Activated CD8-positive, alpha-beta T cell treated with anti-CD3 and anti-CD28 coated beads, Interleukin-2, amount 10 ng/mL, durations not matched to agents 7 days and 5 days (primary cell): ENCODE data around the gene SLC19A3. TPM values are rescaled to one million over a fixed set of nuclear protein-coding genes. Genes with fewer than 3 reads are reported as not detected.
"Not testable (repeated sequence)": the region's sequence is repeated elsewhere in the genome, so short reads cannot be mapped to it uniquely, and the experiment has no call there.

Source experiments
- ATAC-seq: fragments of 150-1000 bp; cut with Tn5 transposase; one replicate; pipeline ENCODE4 v1.10.0; 2021; ENCODE audit warnings: moderate library complexity
- CTCF ChIA-PET: fragments of 350-600 bp; sonication (Branson Sonifier 250); formaldehyde crosslinking; loops from one replicate; lab custom pipeline; 2021; ENCODE audit warnings: antibody characterized with exemption; lab: Charles Lee
- POLR2A ChIA-PET: fragments of 350-600 bp; sonication (Branson Sonifier 250); formaldehyde crosslinking; loops from one replicate; lab custom pipeline; 2021; ENCODE audit warnings: antibody characterized with exemption; lab: Charles Lee
- DNase-seq: peaks from one replicate; pipeline ENCODE4 v3.0.0-alpha.2; 2020
- H3K27ac Mint-ChIP-seq: one replicate; pipeline ENCODE4 v1.8.0; 2021; ENCODE audit warnings: mild to moderate bottlenecking, mixed read lengths
- H3K27me3 Mint-ChIP-seq: one replicate; pipeline ENCODE4 v1.8.0; 2021; ENCODE audit warnings: low read depth, mixed read lengths
- H3K36me3 Mint-ChIP-seq: one replicate; pipeline ENCODE4 v1.8.0; 2021; ENCODE audit warnings: low read depth, mixed read lengths
- H3K4me1 Mint-ChIP-seq: one replicate; pipeline ENCODE4 v1.8.0; 2021; ENCODE audit warnings: low read depth, mixed read lengths
- H3K4me3 Mint-ChIP-seq: one replicate; pipeline ENCODE4 v1.8.0; 2021; ENCODE audit warnings: mild to moderate bottlenecking, mixed read lengths
- H3K9me3 Mint-ChIP-seq: one replicate; pipeline ENCODE4 v1.8.0; 2022; ENCODE audit warnings: mixed read lengths; ENCODE audit not compliant: insufficient read depth
- total RNA-seq, 2 experiments: library from RNA; stranded (reverse); gene quantifications; one replicate each; pipeline ENCODE4 v1.2.3, GENCODE V29; 2021

SLC19A3 gene
- total RNA-seq, 2 experiments from 2014 or later, result not detected

DNA sequence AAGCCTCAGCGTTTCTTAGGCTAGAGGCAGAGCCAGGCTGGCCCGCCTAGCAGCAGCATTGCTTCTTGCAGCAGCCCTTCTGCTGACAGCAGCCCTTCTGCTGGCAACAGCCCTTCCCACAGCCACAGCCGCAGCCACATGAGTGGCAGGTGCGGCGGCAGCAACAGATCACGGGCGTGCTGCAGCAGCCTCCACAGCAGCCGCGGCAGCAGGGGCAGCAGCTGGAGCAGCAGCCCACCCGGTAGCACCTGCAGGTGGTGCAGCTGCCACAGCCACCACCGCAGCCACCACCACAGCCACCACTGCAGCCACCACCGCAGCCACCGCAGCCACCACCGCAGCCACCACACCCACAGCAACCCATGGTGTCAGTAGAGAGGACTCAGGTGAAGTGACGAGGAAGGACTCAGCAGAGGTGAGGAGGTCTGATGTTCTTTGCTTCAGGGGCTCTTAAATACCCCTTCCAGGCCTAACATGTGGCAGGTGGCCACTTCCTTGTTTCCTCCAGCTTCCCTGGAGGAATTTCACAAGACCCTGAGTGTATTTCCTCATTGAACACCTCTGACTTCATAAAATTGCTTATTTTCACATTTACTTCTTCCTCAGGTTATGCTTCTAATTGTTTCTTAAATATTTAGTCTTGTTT is 6.7 kb upstream of the SLC19A3 start, which contains the start of gene SCYGR6:
TSS of gene SCYGR6 (minus strand) at position 364 of the 646 bp plus-strand sequence. CDS start at position 364, 0 bp downstream.
- Mint-ChIP-seq H3K27me3 (peaks cover 2% of the 10 kb centered on the region), H3K4me3 (no peak within 1 kb of the TSS), H3K36me3 (no peaks in the 10 kb centered on the region), H3K9me3 (no peaks in the 10 kb centered on the region), H3K27ac (no peak within 1 kb of the TSS), H3K4me1 (no peaks in the 10 kb centered on the region)
- DNase-seq (no peak), ATAC-seq (no peak)
- ChIA-PET CTCF (no interaction called here), POLR2A (no interaction called here)

DNA sequence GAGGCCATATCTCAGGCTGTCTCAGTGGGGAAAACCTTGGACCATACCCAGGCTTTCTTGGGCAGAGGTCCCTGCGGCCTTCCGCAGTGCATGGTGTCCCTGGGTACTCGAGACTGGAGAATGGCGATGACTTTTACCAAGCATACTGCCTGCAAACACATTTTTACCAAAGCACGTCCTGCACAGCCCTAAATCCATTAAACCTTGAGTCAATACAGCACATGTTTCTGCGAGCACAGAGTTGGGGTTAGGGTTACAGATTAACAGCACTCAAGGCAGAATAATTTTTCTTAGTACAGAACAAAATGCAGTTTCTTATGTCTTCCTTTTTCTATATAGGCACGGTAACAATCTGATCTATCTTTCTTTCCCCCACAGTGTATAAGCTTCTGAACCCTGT is 5.0 kb upstream of the SLC19A3 start:
- H3K27ac Mint-ChIP-seq, H3K27me3 Mint-ChIP-seq, DNase-seq, ATAC-seq, H3K4me3 Mint-ChIP-seq, CTCF ChIA-PET, H3K36me3 Mint-ChIP-seq, POLR2A ChIA-PET, H3K9me3 Mint-ChIP-seq, H3K4me1 Mint-ChIP-seq: not testable (repeated sequence)

DNA sequence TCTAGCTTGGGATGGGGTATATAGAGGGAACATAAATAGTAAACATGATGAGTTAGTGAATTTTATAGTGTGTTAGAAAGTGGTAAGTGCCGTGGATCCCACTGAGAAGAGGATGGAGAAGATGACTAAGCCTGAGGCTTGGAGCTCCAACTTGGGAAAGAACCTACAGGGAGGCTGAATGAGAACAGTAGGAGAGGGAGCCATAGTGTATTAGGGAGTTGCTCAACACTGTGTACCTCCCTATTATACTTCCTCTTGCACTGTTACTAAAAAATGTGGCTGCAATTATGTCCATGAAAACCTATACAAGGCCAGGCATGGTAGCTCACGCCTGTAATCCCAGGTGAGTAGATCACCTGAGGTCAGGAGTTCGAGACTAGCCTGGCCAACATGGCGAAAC is 2.9 kb upstream of the SLC19A3 start:
- ATAC-seq (no peak), DNase-seq (no peak)
- Mint-ChIP-seq H3K9me3 (no peaks in the 10 kb centered on the region), H3K4me3 (no peak overlapping the region), H3K4me1 (no peaks in the 10 kb centered on the region), H3K27ac (no peak overlapping the region), H3K27me3 (peaks cover 7% of the 10 kb centered on the region), H3K36me3 (no peaks in the 10 kb centered on the region)
- ChIA-PET CTCF (no interaction called here), POLR2A (no interaction called here)

DNA sequence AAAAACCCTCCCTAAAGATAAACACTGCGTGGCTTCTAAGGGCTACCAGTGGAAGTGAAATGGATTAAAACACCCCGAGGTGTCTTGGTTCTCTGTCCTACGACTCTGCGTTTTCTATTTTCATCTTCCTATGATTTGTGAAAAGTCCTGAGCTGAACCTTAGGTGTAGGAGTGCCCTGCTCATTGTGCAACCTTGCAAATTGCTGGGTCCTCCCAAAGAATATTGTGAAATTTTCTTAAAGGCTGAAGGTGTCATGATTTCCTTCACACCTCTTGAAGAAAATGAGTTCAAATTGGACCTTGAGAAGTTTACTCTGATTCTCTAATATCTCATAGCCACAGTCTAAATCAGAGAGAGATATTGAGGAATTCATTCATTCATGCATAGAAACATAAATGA is 1.8 kb upstream of the SLC19A3 start:
- ATAC-seq (no peak), DNase-seq (no peak)
- ChIA-PET POLR2A (interaction anchor here (0.7 kb wide), 1 partner anchor 1562 kb away, joined by 3 read pairs; no protein-coding TSS in a partner anchor), CTCF (no interaction called here)
- Mint-ChIP-seq H3K4me1 (no peaks in the 10 kb centered on the region), H3K36me3 (no peaks in the 10 kb centered on the region), H3K4me3 (no peak overlapping the region), H3K27me3 (peaks cover 7% of the 10 kb centered on the region), H3K9me3 (no peaks in the 10 kb centered on the region), H3K27ac (no peak overlapping the region)

DNA sequence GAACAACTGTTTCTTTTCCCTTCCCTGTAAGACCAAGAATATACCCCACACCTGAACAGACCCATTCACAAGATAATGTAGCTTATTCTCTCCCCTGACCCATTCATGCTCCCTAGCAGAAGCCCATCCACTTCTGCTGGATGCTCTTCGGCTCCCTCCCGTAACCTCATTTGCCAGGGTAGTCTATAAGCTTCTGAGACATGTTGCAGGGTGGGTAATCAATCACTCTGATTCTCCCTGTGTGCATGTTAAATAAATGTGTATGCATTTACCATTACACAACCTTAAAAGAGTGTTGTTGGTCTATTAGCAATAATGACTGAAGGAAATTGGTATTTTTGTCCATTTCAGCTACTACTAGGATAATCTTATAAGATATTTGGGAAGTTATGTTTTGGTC is 1.3 kb downstream of the SLC19A3 start:
- no peaks in the 10 kb centered on the region for H3K9me3 Mint-ChIP-seq
- ChIA-PET CTCF (interaction anchor here (1.4 kb wide), 1 partner anchor 59 kb away, joined by 5 read pairs; no protein-coding TSS in a partner anchor), POLR2A (no interaction called here)
- ATAC-seq, result no peak
- H3K4me1 Mint-ChIP-seq, result no peaks in the 10 kb centered on the region
- H3K27me3 Mint-ChIP-seq, result peaks cover 8% of the 10 kb centered on the region
- H3K36me3 Mint-ChIP-seq, result no peaks in the 10 kb centered on the region
- no peak for DNase-seq
- no peak overlapping the region for H3K27ac Mint-ChIP-seq
- H3K4me3 Mint-ChIP-seq, result no peak overlapping the region

DNA sequence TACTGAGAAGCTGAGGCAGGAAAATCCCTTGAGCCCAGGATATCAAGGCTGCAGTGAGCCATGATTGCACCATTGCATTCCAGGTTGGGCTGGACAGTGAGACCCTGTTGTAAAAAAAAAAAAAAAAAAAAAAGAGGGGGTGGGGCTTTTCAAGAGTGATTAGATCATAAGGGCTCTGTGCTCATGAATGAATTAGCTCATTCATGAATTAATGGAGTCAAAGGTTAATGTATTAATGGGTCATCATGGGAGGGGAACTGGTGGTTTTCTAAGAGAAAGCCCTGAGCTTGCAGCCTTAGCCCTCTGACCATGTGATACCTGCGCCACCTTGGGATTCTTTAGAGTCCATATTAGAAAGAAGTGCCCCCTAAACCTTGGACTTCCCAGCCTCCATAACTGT is 4.5 kb downstream of the SLC19A3 start:
- ChIA-PET CTCF (no interaction called here), POLR2A (no interaction called here)
- H3K36me3 Mint-ChIP-seq, result no peaks in the 10 kb centered on the region
- DNase-seq (no peak), ATAC-seq (no peak)
- H3K4me3 Mint-ChIP-seq, result no peak overlapping the region
- peaks cover 8% of the 10 kb centered on the region for H3K27me3 Mint-ChIP-seq
- H3K4me1 Mint-ChIP-seq, result no peaks in the 10 kb centered on the region
- H3K27ac Mint-ChIP-seq, result no peak overlapping the region
- H3K9me3 Mint-ChIP-seq, result no peaks in the 10 kb centered on the region

DNA sequence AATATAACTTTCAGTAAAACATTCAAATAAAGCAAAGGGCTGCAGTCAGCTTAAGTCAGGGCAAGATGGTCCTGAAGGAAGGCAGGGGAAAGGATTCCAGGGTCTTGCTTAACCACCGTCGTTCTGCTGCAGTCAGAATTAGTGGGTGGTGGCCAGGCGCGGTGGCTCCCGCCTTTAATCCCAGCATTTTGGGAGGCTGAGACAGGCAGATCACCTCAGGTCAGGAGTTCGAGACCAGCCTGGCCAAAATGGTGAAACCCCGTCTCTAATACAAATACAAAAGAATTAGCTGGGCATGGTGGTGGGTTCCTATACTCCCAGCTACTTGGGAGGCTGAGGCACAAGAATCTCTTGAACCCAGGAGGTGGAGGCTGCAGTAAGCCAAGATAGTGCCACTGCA is 6.8 kb downstream of the SLC19A3 start:
- Mint-ChIP-seq H3K36me3 (no peaks in the 10 kb centered on the region), H3K4me3 (no peak overlapping the region), H3K4me1 (no peaks in the 10 kb centered on the region), H3K9me3 (no peaks in the 10 kb centered on the region), H3K27me3 (peaks cover 3% of the 10 kb centered on the region), H3K27ac (no peak overlapping the region)
- DNase-seq (no peak), ATAC-seq (no peak)
- ChIA-PET CTCF (no interaction called here), POLR2A (no interaction called here)

DNA sequence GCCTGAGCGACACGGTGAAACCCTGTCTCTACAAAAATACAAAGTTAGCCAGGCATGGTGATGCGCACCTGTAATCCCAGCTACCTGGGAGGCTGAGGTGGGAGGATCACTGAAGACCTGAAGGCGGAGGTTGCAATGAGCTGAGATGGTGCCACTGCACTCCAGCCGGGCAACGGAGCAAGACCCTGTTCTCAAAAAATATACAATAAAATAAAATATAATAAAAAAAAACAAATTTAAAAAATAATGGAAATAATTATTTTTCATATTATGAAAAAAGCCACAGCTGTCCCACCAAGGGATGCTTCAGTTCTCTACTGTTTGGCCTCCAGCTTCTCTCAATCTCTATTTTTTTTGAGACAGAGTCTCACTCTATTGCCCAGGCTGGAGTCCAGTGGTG is 10.4 kb downstream of the SLC19A3 start:
- ChIA-PET CTCF (no interaction called here), POLR2A (no interaction called here)
- Mint-ChIP-seq H3K36me3 (no peaks in the 10 kb centered on the region), H3K27ac (no peak overlapping the region), H3K4me3 (no peak overlapping the region), H3K27me3 (no peaks in the 10 kb centered on the region), H3K4me1 (no peaks in the 10 kb centered on the region), H3K9me3 (no peaks in the 10 kb centered on the region)
- DNase-seq (no peak), ATAC-seq (no peak)

DNA sequence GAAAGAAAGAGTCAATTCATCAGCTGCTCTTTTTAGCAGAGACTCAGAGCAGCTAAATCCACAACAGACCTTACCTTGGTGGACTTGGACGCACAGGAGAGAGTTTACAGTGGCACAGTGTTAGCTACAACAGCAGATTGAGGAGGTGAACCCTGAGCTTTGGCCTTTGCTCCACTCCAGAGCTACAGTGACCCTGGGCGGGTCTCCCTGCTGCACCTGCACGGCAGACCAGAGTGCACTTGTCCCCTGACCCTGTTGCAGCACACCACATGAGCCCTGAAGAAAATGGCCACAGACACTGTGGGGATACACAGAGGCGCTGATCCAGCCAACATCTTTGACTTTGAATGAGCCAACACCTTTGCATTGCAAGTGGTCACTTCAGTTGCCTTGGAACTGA is 11.0 kb downstream of the SLC19A3 start:
- no peak for DNase-seq
- Mint-ChIP-seq H3K27ac (no peak overlapping the region), H3K36me3 (no peaks in the 10 kb centered on the region), H3K27me3 (no peaks in the 10 kb centered on the region), H3K4me3 (no peak overlapping the region), H3K9me3 (no peaks in the 10 kb centered on the region), H3K4me1 (no peaks in the 10 kb centered on the region)
- no peak for ATAC-seq
- ChIA-PET POLR2A (no interaction called here), CTCF (no interaction called here)

DNA sequence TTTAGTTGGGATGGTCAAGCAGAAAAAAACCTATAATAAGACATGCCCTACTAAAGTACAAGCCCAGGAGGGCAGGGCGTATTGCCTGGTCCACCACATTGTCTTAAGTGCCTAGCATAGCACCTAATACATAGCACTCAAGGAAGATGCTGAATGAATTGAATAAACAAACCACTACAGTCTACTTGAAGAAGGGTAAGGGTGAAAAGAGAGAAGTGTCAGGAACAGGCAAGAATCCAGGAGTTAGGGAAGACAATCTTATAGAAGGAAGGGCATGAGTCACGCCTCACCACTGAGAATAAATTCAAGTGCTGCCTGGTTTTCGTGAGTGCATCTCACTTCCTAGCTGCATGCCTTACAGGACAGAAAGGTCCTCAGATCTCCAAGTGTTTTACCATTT is 13.9 kb downstream of the SLC19A3 start:
- no peaks in the 10 kb centered on the region for H3K36me3 Mint-ChIP-seq
- no peaks in the 10 kb centered on the region for H3K27me3 Mint-ChIP-seq
- ChIA-PET POLR2A (no interaction called here), CTCF (no interaction called here)
- no peak for DNase-seq
- H3K4me3 Mint-ChIP-seq, result no peak overlapping the region
- no peak for ATAC-seq
- H3K4me1 Mint-ChIP-seq, result no peaks in the 10 kb centered on the region
- no peak overlapping the region for H3K27ac Mint-ChIP-seq
- H3K9me3 Mint-ChIP-seq, result no peaks in the 10 kb centered on the region

DNA sequence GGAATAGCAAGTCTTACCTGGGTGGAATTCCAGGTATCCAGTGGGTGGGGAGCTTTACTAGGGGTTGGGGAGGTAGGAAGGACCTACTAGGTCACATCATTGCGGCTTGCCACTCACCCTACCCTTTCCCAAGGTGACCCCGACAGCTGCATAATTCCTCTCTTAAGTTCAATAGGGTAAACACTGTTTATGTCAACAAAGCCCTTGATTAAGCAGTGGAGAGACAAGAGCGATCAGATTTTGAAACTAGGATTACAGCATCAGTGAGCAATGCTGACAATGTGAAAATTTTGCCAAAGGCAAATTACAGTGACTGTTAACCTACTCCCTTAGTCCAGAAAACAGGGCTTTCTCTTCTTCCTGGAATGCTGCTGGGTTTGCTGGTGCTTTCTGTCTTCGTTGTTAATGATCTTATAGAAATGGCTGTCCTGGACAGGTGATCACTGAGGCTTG is 14.5 kb downstream of the SLC19A3 start:
- H3K4me3 Mint-ChIP-seq, result no peak overlapping the region
- no peaks in the 10 kb centered on the region for H3K9me3 Mint-ChIP-seq
- ChIA-PET POLR2A (no interaction called here), CTCF (interaction anchor here (1.0 kb wide), 1 partner anchor 45 kb away, joined by 4 read pairs; no protein-coding TSS in a partner anchor)
- DNase-seq (no peak), ATAC-seq (no peak)
- H3K27me3 Mint-ChIP-seq, result no peaks in the 10 kb centered on the region
- no peaks in the 10 kb centered on the region for H3K36me3 Mint-ChIP-seq
- no peaks in the 10 kb centered on the region for H3K4me1 Mint-ChIP-seq
- no peak overlapping the region for H3K27ac Mint-ChIP-seq

DNA sequence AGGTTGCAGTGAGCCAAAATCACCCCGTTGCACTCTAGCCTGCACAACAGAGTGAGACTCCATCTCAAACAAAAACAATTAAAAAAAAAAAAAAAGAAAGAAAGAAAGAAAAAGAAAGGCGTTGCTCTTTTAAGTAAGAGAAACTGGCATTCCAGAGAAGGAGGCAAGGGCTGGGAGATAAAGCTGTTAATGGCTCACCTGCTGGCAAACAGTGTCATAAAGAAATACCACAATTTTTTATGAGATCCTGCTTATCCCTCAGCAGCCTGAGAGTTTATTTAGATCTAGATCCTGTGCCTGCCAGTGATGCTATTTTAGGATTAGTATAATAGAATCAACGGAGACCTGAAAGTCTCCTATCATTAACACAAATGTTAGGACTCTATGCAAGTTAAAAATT is 16.3 kb downstream of the SLC19A3 start:
- Mint-ChIP-seq H3K27me3 (no peaks in the 10 kb centered on the region), H3K36me3 (no peaks in the 10 kb centered on the region), H3K27ac (no peak overlapping the region), H3K4me3 (no peak overlapping the region), H3K9me3 (no peaks in the 10 kb centered on the region), H3K4me1 (no peaks in the 10 kb centered on the region)
- POLR2A ChIA-PET, result no interaction called here
- no peak for ATAC-seq
- CTCF ChIA-PET, result no interaction called here
- no peak for DNase-seq
